K562 (cell line): Measurements from ENCODE around the gene PTRHD1. TPM values are rescaled to one million over a fixed set of nuclear protein-coding genes. Genes with fewer than 3 reads are reported as not detected.
A peak's percentile ranks its signal among the peaks of the same experiment; 100 is the strongest.

Experiments
- CBFB ChIP-seq: sonication (generic); formaldehyde crosslinking; IDR thresholded peaks from 2 replicates; pipeline ENCODE4 v1.4.0; 2020; ENCODE audit warnings: mild to moderate bottlenecking, missing genetic modification reagents
- ERF ChIP-seq: fragments of 450-650 bp; formaldehyde crosslinking; IDR thresholded peaks from 2 replicates; pipeline ENCODE4 v1.4.0; 2020; ENCODE audit warnings: mild to moderate bottlenecking, mixed read lengths
- EWSR1 ChIP-seq: fragments of 450-650 bp; IDR thresholded peaks from 2 replicates; pipeline ENCODE4 v1.6.1; 2018; ENCODE audit warnings: borderline replicate concordance, mild to moderate bottlenecking, low read depth, moderate library complexity; ENCODE audit not compliant: partially characterized antibody
- GMEB1 ChIP-seq: fragments of 250-450 bp; sonication (Bioruptor Pico); IDR thresholded peaks from 2 replicates; pipeline ENCODE4 v1.4.0; 2020; ENCODE audit warnings: mild to moderate bottlenecking
- HLTF ChIP-seq: fragments of 450-650 bp; IDR thresholded peaks from 2 replicates; pipeline ENCODE4 v1.6.1; 2016
- HMBOX1 ChIP-seq: sonication (generic); IDR thresholded peaks from 2 replicates; pipeline ENCODE4 v1.6.1; 2016
- NR3C1 ChIP-seq: sonication (generic); formaldehyde crosslinking; IDR thresholded peaks from 2 replicates; pipeline ENCODE4 v1.8.1; 2022; ENCODE audit warnings: missing genetic modification reagents
- RUNX1 ChIP-seq: sonication (generic); IDR thresholded peaks from 2 replicates; pipeline ENCODE4 v1.6.1; 2016; ENCODE audit warnings: antibody characterized with exemption, low read depth
- SOX6 ChIP-seq: fragments of 450-650 bp; IDR thresholded peaks from 2 replicates; pipeline ENCODE4 v1.6.1; 2014; ENCODE audit warnings: mild to moderate bottlenecking
- TAF9B ChIP-seq: fragments of 450-650 bp; IDR thresholded peaks from 2 replicates; pipeline ENCODE4 v1.6.1; 2018; ENCODE audit warnings: mild to moderate bottlenecking; ENCODE audit not compliant: partially characterized antibody
- THRA ChIP-seq: fragments of 450-650 bp; IDR thresholded peaks from 2 replicates; pipeline ENCODE4 v1.6.1; 2017; ENCODE audit warnings: mild to moderate bottlenecking, moderate library complexity
- ZC3H8 ChIP-seq: fragments of 450-650 bp; IDR thresholded peaks from 2 replicates; pipeline ENCODE4 v1.6.1; 2017
- ZNF263 ChIP-seq: sonication (generic); formaldehyde crosslinking; IDR thresholded peaks from 2 replicates; pipeline ENCODE4 v1.8.0; 2022; ENCODE audit warnings: mild to moderate bottlenecking, missing genetic modification reagents, borderline replicate concordance
- ZNF3 ChIP-seq: fragments of 250-450 bp; sonication (Bioruptor Pico); IDR thresholded peaks from 2 replicates; pipeline ENCODE4 v1.5.0; 2021; ENCODE audit warnings: mild to moderate bottlenecking, moderate library complexity
- ZNF316 ChIP-seq: fragments of 450-650 bp; IDR thresholded peaks from 2 replicates; pipeline ENCODE4 v1.6.1; 2016
- polyA plus RNA-seq, 8 experiments: library from polyadenylated mRNA; depleted of rRNA in 4 of 8; stranded (reverse) in 5 of 8; unstranded in 3 of 8; fragments of >200 nt; fragmentation: Nextera tagmentation in 2 of 8; fragmentation: Illumina TruSeq in 1 of 8; extraction: Ambion mirVana in 2 of 8; extraction: Trizol in 1 of 8; gene quantifications; 2 replicates each; pipeline versions ENCODE4 v1.2.1 to v1.2.3, GENCODE V29; 2011 to 2014; ENCODE audit warnings: inconsistent platforms in 1 of 8, missing spikeins in 1 of 8
- total RNA-seq, 7 experiments: library from RNA; depleted of rRNA in 6 of 7; stranded (reverse); fragments of >200 nt in 6 of 7; fragmentation: Illumina TruSeq in 2 of 7; extraction: Trizol in 2 of 7; gene quantifications; 2 replicates each; pipeline versions ENCODE4 v1.2.1 to v1.2.3, GENCODE V29; 2011 to 2021; ENCODE audit warnings: low replicate concordance in 1 of 7
- TF ChIP-seq, protein P1 (sequence below), 2 experiments: fragments of 450-650 bp; formaldehyde crosslinking in 1 of 2; IDR thresholded peaks; 2 replicates each; pipeline versions ENCODE4 v1.4.0 to v1.6.1; 2014 to 2020; ENCODE audit warnings: mild to moderate bottlenecking in 2 of 2, borderline replicate concordance in 1 of 2, low read depth in 1 of 2

The PTRHD1 gene
- total and polyA plus RNA-seq, 9 of the 15 experiments (the other 6 are each of a cell fraction or from before 2014, with no cell fraction given): 15.8 to 83.2 (median 46.6) TPM

DNA sequence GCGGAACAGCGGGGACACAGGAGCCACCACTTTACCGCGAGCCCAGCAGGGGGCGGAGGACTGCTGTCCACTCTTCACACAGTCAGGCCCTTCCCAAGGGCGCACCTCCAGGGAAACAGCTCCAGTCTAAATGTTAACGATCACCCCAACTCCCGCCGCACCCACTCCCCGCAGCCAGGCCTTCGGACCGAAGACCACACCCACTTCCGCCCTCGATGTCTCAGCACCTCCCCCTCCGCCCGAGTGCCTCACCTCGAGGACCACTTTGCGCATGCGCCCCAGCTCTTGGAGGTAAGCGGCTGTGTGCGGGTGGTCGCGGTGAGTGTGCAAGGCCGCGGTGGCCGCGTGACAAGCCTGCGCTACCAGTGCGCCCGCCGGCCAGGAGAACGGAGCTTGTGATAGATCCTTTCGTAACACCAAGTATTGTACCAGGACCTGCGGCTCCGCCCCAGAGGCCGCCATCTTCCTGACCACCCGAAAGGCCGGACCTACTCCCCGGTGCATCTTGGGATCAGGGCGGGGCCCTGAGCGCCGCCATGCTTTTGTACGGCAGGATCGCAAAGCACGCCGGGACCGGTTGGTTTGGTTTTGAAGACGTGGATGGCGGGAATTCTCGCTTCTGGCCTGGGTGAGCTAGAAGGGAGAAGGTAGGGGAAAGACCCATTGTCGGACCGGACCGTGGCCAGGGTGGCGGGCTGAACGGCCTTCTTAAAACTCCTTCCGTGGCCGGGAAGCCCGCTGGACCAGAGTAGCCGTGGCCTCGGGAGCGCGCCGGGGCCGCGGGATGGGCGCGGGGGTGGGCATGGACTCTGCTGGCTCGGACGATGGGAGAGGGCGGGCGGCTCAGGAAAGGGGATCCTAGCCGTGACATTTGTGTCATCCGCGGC lies at the start of gene PTRHD1, which contains the start of gene CENPO (continued):
- peak; percentile 60; the same call in 1 of the 2 replicates for TF ChIP-seq ZNF263
- TF ChIP-seq EWSR1: no peak
- TF ChIP-seq ZNF316: no peak
- TF ChIP-seq GMEB1: no peak
- TF ChIP-seq RUNX1: no peak
- TF ChIP-seq, protein P1, sequence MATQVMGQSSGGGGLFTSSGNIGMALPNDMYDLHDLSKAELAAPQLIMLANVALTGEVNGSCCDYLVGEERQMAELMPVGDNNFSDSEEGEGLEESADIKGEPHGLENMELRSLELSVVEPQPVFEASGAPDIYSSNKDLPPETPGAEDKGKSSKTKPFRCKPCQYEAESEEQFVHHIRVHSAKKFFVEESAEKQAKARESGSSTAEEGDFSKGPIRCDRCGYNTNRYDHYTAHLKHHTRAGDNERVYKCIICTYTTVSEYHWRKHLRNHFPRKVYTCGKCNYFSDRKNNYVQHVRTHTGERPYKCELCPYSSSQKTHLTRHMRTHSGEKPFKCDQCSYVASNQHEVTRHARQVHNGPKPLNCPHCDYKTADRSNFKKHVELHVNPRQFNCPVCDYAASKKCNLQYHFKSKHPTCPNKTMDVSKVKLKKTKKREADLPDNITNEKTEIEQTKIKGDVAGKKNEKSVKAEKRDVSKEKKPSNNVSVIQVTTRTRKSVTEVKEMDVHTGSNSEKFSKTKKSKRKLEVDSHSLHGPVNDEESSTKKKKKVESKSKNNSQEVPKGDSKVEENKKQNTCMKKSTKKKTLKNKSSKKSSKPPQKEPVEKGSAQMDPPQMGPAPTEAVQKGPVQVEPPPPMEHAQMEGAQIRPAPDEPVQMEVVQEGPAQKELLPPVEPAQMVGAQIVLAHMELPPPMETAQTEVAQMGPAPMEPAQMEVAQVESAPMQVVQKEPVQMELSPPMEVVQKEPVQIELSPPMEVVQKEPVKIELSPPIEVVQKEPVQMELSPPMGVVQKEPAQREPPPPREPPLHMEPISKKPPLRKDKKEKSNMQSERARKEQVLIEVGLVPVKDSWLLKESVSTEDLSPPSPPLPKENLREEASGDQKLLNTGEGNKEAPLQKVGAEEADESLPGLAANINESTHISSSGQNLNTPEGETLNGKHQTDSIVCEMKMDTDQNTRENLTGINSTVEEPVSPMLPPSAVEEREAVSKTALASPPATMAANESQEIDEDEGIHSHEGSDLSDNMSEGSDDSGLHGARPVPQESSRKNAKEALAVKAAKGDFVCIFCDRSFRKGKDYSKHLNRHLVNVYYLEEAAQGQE (IDR thresholded peaks at IDR 0.05; ENCODE audit: borderline replicate concordance): peak; percentile 73; the same call in 1 of the 2 replicates
- TF ChIP-seq, protein P1 (CRISPR knock-in tag; IDR thresholded peaks at IDR 0.05; ENCODE audit: low read depth): peak; percentile 32; the same call in 1 of the 2 replicates
- TF ChIP-seq CBFB (CRISPR knock-in tag): peak; percentile 90
- TF ChIP-seq NR3C1 (CRISPR knock-in tag): no peak
- TF ChIP-seq ERF (CRISPR knock-in tag): peak; percentile 38; the same call in 1 of the 2 replicates
- TF ChIP-seq TAF9B: peak; percentile 84
- no peak for TF ChIP-seq ZNF3 (CRISPR knock-in tag)
- no peak for TF ChIP-seq SOX6
- TF ChIP-seq HLTF: peak; percentile 80; the same call in 1 of the 2 replicates
- TF ChIP-seq ZC3H8: no peak
- TF ChIP-seq THRA: no peak
- peak; percentile 87 for TF ChIP-seq HMBOX1
